Mesothelial cell of epicardium (in vitro differentiated cells): ENCODE measurements around the gene GALNT9. TPM values are rescaled to one million over a fixed set of nuclear protein-coding genes. Genes with fewer than 3 reads are reported as not detected.

ENCODE experiments used
- DNase-seq, 2 experiments: peaks; one replicate each; pipeline ENCODE4 v3.0.0; 2021; ENCODE audit warnings: low spot score in 2 of 2; ENCODE audit not compliant: unreplicated experiment in 2 of 2
- H3K27ac Mint-ChIP-seq: 2 replicates; pipeline ENCODE4 v1.8.0; 2021; ENCODE audit warnings: mixed read lengths
- H3K27me3 Mint-ChIP-seq: 2 replicates; pipeline ENCODE4 v1.8.0; 2021; ENCODE audit warnings: low read depth, mixed read lengths
- H3K36me3 Mint-ChIP-seq: 2 replicates; pipeline ENCODE4 v1.8.0; 2021; ENCODE audit warnings: mixed read lengths
- H3K4me1 Mint-ChIP-seq: 2 replicates; pipeline ENCODE4 v1.8.0; 2021; ENCODE audit warnings: mixed read lengths
- H3K4me3 Mint-ChIP-seq: 2 replicates; pipeline ENCODE4 v1.8.0; 2021; ENCODE audit warnings: mild to moderate bottlenecking, moderate library complexity, mixed read lengths
- H3K9me3 Mint-ChIP-seq: 2 replicates; pipeline ENCODE4 v1.8.0; 2021; ENCODE audit warnings: mixed read lengths
- CTCF ChIP-seq: fragments of 200-600 bp; sonication (generic); IDR thresholded peaks from one replicate; pipeline ENCODE4 v1.5.0; 2021; ENCODE audit warnings: antibody characterized with exemption; ENCODE audit not compliant: unreplicated experiment
- total RNA-seq: library from RNA; stranded (reverse); gene quantifications from 3 replicates; pipeline ENCODE4 v1.2.1, GENCODE V29; 2021

Gene GALNT9
- total RNA-seq, 1 donor from 2014 or later, result 4.8 TPM

- peaks cover 3% of the 10 kb centered on the region for H3K36me3 Mint-ChIP-seq
- H3K9me3 Mint-ChIP-seq, result peaks cover 9% of the 10 kb centered on the region
- H3K27me3 Mint-ChIP-seq, result peaks cover 80% of the 10 kb centered on the region
- peak overlapping the region; percentile 68 for H3K4me3 Mint-ChIP-seq
- H3K27ac Mint-ChIP-seq, result no peak overlapping the region
- H3K4me1 Mint-ChIP-seq, result peaks cover 8% of the 10 kb centered on the region
- TF ChIP-seq CTCF, result no peak
- DNase-seq, result no peak
These were observed 138.4 kb downstream of the GALNT9 start for GRCh38 chr12:132190834-132191500.

GRCh38 chr12:132190012-132190755, 139.2 kb downstream of the GALNT9 start:
- peak in 1 of 2 experiments; percentile 48 for DNase-seq
- Mint-ChIP-seq H3K9me3 (peaks cover 9% of the 10 kb centered on the region), H3K27ac (no peak overlapping the region), H3K4me1 (peaks cover 8% of the 10 kb centered on the region), H3K36me3 (peaks cover 3% of the 10 kb centered on the region), H3K4me3 (peak overlapping the region; percentile 68), H3K27me3 (peaks cover 85% of the 10 kb centered on the region)
- no peak for TF ChIP-seq CTCF

- Mint-ChIP-seq H3K36me3 (peaks cover 3% of the 10 kb centered on the region), H3K27me3 (peaks cover 86% of the 10 kb centered on the region), H3K9me3 (peaks cover 9% of the 10 kb centered on the region), H3K4me3 (peak overlapping the region; percentile 68), H3K4me1 (peaks cover 8% of the 10 kb centered on the region), H3K27ac (peak overlapping the region; percentile 69)
- no peak for TF ChIP-seq CTCF
- peak; percentile 66 to 81 for DNase-seq
These were observed 139.9 kb downstream of the GALNT9 start for GRCh38 chr12:132189378-132190011.

GRCh38 chr12:132188916-132189325, 140.5 kb downstream of the GALNT9 start:
- Mint-ChIP-seq H3K9me3 (peaks cover 4% of the 10 kb centered on the region), H3K27me3 (peaks cover 86% of the 10 kb centered on the region), H3K36me3 (peaks cover 3% of the 10 kb centered on the region), H3K4me1 (peaks cover 8% of the 10 kb centered on the region), H3K27ac (no peak overlapping the region), H3K4me3 (peak overlapping the region; percentile 68)
- no peak for DNase-seq
- TF ChIP-seq CTCF, result no peak

GRCh38 chr12:132188451-132188901, 140.9 kb downstream of the GALNT9 start:
- Mint-ChIP-seq H3K9me3 (peaks cover 2% of the 10 kb centered on the region), H3K36me3 (peaks cover 2% of the 10 kb centered on the region), H3K27me3 (peaks cover 85% of the 10 kb centered on the region), H3K4me3 (peak overlapping the region; percentile 17), H3K4me1 (peaks cover 8% of the 10 kb centered on the region), H3K27ac (no peak overlapping the region)
- no peak for DNase-seq
- no peak for TF ChIP-seq CTCF
